Measurements from ENCODE around the gene SRBD1. TPM values are rescaled to one million over a fixed set of nuclear protein-coding genes. Genes with fewer than 3 reads are reported as not detected.
A peak's percentile ranks its signal among the peaks of the same experiment; 100 is the strongest.

SRBD1 gene
- polyA plus RNA-seq, 3 donors, result 5.8 to 9.2 (median 7.0) TPM

- Histone ChIP-seq H3K36me3 (replicated peaks in 1 of 2; ENCODE audit: control insufficient read depth in 1 of 2, insufficient read depth in 2 of 2, low read length in 2 of 2) (no peaks in the 10 kb centered on the region), H3K4me3 (replicated peaks in 1 of 3; ENCODE audit: low read depth in 2 of 3, low read length in 3 of 3) (peak overlapping the region in 1 of 3 experiments; percentile 18), H3K4me2 (replicated peaks; ENCODE audit: extremely low read depth, low read length, poor library complexity, severe bottlenecking) (no peak overlapping the region), H3K9me3 (replicated peaks in 1 of 2; ENCODE audit: control insufficient read depth in 1 of 2, insufficient read depth in 1 of 2, low read length in 2 of 2) (no peaks in the 10 kb centered on the region), H2AFZ (ENCODE audit: insufficient read depth, low read depth, low read length, poor library complexity, severe bottlenecking) (no peak overlapping the region), H3K79me2 (ENCODE audit: insufficient read depth, low read length) (peaks cover 44% of the 10 kb centered on the region), H4K20me1 (ENCODE audit: insufficient read depth, low read length) (peaks cover 72% of the 10 kb centered on the region), H3K4me1 (ENCODE audit: control insufficient read depth in 1 of 2, insufficient read depth in 2 of 2, low read length in 2 of 2) (peaks cover 23 to 27% of the 10 kb centered on the region in 2 donors), H3K27me3 (ENCODE audit: control insufficient read depth in 2 of 2, insufficient read depth in 2 of 2, low read length in 2 of 2) (no peaks in the 10 kb centered on the region), H3K9ac (ENCODE audit: insufficient read depth, low read length, poor library complexity, severe bottlenecking) (no peak overlapping the region), H3K27ac (ENCODE audit: low read depth in 1 of 2, low read length in 2 of 2) (no peak overlapping the region)
- intact Hi-C loops (cut with micrococcal nuclease), result loop anchor here in 1 of 2 donors (5.0 kb wide), 2 partner anchors 73 to 238 kb away; no protein-coding TSS in a partner anchor
- peaks cover 2 to 8% (median 3%) of the 10 kb centered on the region in 3 donors for H3K27me3 Mint-ChIP-seq (ENCODE audit: low read depth in 3 of 3)
- peaks cover 0 to 2% (median 0%) of the 10 kb centered on the region in 7 donors for H3K9me3 Mint-ChIP-seq
- TF ChIP-seq, protein P1, sequence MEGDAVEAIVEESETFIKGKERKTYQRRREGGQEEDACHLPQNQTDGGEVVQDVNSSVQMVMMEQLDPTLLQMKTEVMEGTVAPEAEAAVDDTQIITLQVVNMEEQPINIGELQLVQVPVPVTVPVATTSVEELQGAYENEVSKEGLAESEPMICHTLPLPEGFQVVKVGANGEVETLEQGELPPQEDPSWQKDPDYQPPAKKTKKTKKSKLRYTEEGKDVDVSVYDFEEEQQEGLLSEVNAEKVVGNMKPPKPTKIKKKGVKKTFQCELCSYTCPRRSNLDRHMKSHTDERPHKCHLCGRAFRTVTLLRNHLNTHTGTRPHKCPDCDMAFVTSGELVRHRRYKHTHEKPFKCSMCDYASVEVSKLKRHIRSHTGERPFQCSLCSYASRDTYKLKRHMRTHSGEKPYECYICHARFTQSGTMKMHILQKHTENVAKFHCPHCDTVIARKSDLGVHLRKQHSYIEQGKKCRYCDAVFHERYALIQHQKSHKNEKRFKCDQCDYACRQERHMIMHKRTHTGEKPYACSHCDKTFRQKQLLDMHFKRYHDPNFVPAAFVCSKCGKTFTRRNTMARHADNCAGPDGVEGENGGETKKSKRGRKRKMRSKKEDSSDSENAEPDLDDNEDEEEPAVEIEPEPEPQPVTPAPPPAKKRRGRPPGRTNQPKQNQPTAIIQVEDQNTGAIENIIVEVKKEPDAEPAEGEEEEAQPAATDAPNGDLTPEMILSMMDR (IDR thresholded peaks at IDR 0.05), result no peak
- H3K36me3 Mint-ChIP-seq, result peaks cover 6 to 7% of the 10 kb centered on the region in 2 donors
- peak overlapping the region in 1 of 2 donors; percentile 62 for H3K4me3 Mint-ChIP-seq
- H3K27ac Mint-ChIP-seq, result no peak overlapping the region
- peaks cover 40% of the 10 kb centered on the region for H3K4me1 Mint-ChIP-seq
- DNase-seq, result no peak
- WGBS (ENCODE audit: insufficient coverage), result 100% methylated on average over 1 of the region's 3 CpGs
Observed at GRCh38 chr2:45654250-45654649, 43.2 kb upstream of the SRBD1 start.

DNA sequence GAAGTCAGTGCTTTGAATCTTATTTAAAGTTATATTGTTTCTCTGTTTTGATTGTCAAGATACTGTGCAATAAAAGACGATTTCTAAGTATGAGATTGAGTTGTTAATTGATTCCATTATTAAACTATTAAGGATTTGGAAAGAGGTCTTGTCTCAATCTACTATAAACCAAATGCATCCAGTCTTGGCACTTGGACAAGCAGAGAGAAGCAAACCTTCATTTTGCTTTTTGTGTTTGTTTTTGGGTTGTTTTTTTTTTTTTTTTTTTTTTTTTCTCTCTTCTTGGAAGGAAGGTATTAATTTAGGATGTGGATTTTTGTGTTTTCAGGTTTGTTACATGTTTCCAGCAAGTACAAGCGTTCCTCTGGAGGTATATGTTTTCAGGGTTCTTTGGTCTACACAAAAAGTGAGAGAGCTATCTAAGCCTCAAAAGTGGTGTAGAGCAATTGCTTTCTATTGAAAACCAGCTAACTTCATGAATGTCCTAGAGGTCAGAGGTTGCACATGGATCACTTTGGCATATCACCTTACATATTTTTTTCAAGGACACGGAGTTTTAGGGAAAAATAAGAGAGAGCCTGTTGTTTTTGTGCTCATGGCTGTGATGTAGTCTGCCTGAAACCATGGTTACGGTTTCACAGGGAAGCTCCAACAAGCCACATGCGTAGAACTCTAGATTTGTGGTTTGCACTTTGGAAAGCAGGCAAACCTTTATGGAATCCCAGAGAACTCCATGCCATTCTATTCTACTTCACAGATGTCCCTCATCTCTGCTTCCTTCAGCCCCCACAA is 42.3 kb upstream of the SRBD1 start:
- Histone ChIP-seq H3K9me3 (replicated peaks in 1 of 2; ENCODE audit: control insufficient read depth in 1 of 2, insufficient read depth in 1 of 2, low read length in 2 of 2) (no peaks in the 10 kb centered on the region), H3K36me3 (replicated peaks in 1 of 2; ENCODE audit: control insufficient read depth in 1 of 2, insufficient read depth in 2 of 2, low read length in 2 of 2) (no peaks in the 10 kb centered on the region), H3K27me3 (ENCODE audit: control insufficient read depth in 2 of 2, insufficient read depth in 2 of 2, low read length in 2 of 2) (no peaks in the 10 kb centered on the region), H3K4me2 (replicated peaks; ENCODE audit: extremely low read depth, low read length, poor library complexity, severe bottlenecking) (peak overlapping the region; percentile 85), H3K9ac (ENCODE audit: insufficient read depth, low read length, poor library complexity, severe bottlenecking) (no peak overlapping the region), H3K79me2 (ENCODE audit: insufficient read depth, low read length) (peaks cover 39% of the 10 kb centered on the region), H2AFZ (ENCODE audit: insufficient read depth, low read depth, low read length, poor library complexity, severe bottlenecking) (no peak overlapping the region), H4K20me1 (ENCODE audit: insufficient read depth, low read length) (peaks cover 63% of the 10 kb centered on the region), H3K4me3 (replicated peaks in 1 of 3; ENCODE audit: low read depth in 2 of 3, low read length in 3 of 3) (peak overlapping the region; percentile 62 to 91 (median 85)), H3K27ac (ENCODE audit: low read depth in 1 of 2, low read length in 2 of 2) (no peak overlapping the region), H3K4me1 (ENCODE audit: control insufficient read depth in 1 of 2, insufficient read depth in 2 of 2, low read length in 2 of 2) (peaks cover 28 to 30% of the 10 kb centered on the region in 2 donors)
- Mint-ChIP-seq H3K9me3 (peaks cover 0 to 2% (median 0%) of the 10 kb centered on the region in 7 donors), H3K27me3 (ENCODE audit: low read depth in 3 of 3) (peaks cover 2 to 10% (median 3%) of the 10 kb centered on the region in 3 donors), H3K4me3 (peak overlapping the region; percentile 95 to 99), H3K27ac (no peak overlapping the region), H3K36me3 (peaks cover 6 to 7% of the 10 kb centered on the region in 2 donors), H3K4me1 (peaks cover 39% of the 10 kb centered on the region)
- DNase-seq, result no peak
- intact Hi-C loops (cut with micrococcal nuclease), result loop anchor here in 1 of 2 donors (5.0 kb wide), 2 partner anchors 74 to 239 kb away; no protein-coding TSS in a partner anchor
- WGBS (ENCODE audit: insufficient coverage), result 58% methylated on average over 3 of the region's 5 CpGs
- TF ChIP-seq, protein P1 (IDR thresholded peaks at IDR 0.05), result no peak
